HepG2 (cell line): ENCODE measurements around the gene KRTAP5-1.

Source experiments
- CTCF ChIP-seq: sonication (generic); formaldehyde crosslinking; IDR thresholded peaks from 2 replicates; pipeline ENCODE4 v1.5.0; 2020; ENCODE audit warnings: mild to moderate bottlenecking, missing genetic modification reagents, moderate library complexity
- EED ChIP-seq: sonication (generic); formaldehyde crosslinking; IDR thresholded peaks from 2 replicates; pipeline ENCODE4 v1.5.0; 2020; ENCODE audit warnings: mild to moderate bottlenecking, missing genetic modification reagents
- ELF4 ChIP-seq: sonication (generic); formaldehyde crosslinking; IDR thresholded peaks from 2 replicates; pipeline ENCODE4 v1.5.0; 2020; ENCODE audit warnings: missing genetic modification reagents, mild to moderate bottlenecking, moderate library complexity, borderline replicate concordance
- EP300 ChIP-seq, 3 experiments: sonication (generic) in 1 of 3; formaldehyde crosslinking in 1 of 3; IDR thresholded peaks; 2 replicates each; pipeline versions ENCODE4 v1.5.1 to v1.6.1; 2011 to 2020; ENCODE audit warnings: low read depth in 2 of 3, low read length in 2 of 3, borderline replicate concordance in 1 of 3, improper control_type of control experiment in 1 of 3, mild to moderate bottlenecking in 1 of 3, missing genetic modification reagents in 1 of 3, moderate library complexity in 1 of 3
- FOSL2 ChIP-seq: sonication (generic); formaldehyde crosslinking; IDR thresholded peaks from 2 replicates; pipeline ENCODE4 v1.4.0; 2020; ENCODE audit warnings: missing genetic modification reagents
- HDAC2 ChIP-seq: sonication (generic); formaldehyde crosslinking; IDR thresholded peaks from 2 replicates; pipeline ENCODE4 v1.4.0; 2020; ENCODE audit warnings: missing genetic modification reagents
- POLR2A ChIP-seq, 2 experiments: IDR thresholded peaks; 2 replicates each; pipeline ENCODE4 v1.6.1; 2011; ENCODE audit warnings: low read depth in 2 of 2, low read length in 2 of 2, mild to moderate bottlenecking in 1 of 2, moderate library complexity in 1 of 2; ENCODE audit not compliant: insufficient read depth in 1 of 2
- SMC3 ChIP-seq: IDR thresholded peaks from 2 replicates; pipeline ENCODE4 v1.6.1; 2011; ENCODE audit warnings: low read length, improper control_type of control experiment
- ZNF136 ChIP-seq: sonication (generic); formaldehyde crosslinking; IDR thresholded peaks from 2 replicates; pipeline ENCODE4 v1.8.1; 2022; ENCODE audit warnings: low read depth, mild to moderate bottlenecking, moderate library complexity, missing genetic modification reagents
- ZNF629 ChIP-seq: sonication (generic); formaldehyde crosslinking; conservative IDR thresholded peaks from 2 replicates; pipeline ENCODE4 v1.5.0; 2020; ENCODE audit warnings: missing genetic modification reagents

GRCh38 chr11:1570001-1570453 lies 15.1 kb downstream of the KRTAP5-1 start:
- TF ChIP-seq ZNF629 (CRISPR knock-in tag) (no peak), FOSL2 (CRISPR knock-in tag) (no peak), CTCF (CRISPR knock-in tag) (peak; percentile 42; the same call in 1 of the 2 replicates), SMC3 (no peak), EED (CRISPR knock-in tag) (no peak), EP300 (IDR thresholded peaks at IDR 0.05; ENCODE audit: low read depth in 2 of 2, low read length in 2 of 2) (no peak), EP300 (CRISPR knock-in tag; IDR thresholded peaks at IDR 0.05; ENCODE audit: borderline replicate concordance) (no peak), HDAC2 (CRISPR knock-in tag) (0 out of 2 replicates have a peak, but pooled peaks have one; percentile 57), POLR2A (IDR thresholded peaks at IDR 0.05; ENCODE audit: insufficient read depth in 1 of 2, low read depth in 2 of 2, low read length in 2 of 2) (no peak), ELF4 (no peak), ZNF136 (CRISPR knock-in tag) (no peak)
